Measurements from ENCODE around the gene MACC1.

DNA sequence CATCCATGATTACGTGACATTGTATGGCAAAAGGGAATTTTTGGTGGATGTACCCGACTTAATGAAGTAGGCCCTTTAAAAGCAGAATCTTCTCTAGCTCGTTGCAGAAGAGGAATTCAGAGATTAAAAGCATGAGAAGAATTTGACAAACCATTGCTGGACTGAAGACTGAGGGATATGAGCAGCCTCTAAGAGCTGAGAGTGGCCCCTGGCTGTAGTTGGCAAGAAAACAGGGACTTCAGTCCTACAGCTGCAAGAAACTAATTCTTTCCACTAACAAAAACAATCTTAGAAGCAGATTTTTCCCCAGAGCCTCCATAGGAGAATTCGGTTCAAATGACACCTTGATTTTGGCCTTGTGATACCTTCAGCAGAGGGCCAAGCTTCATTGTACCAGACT lies 34.1 kb downstream of the MACC1 start:
- no peak for TF ChIP-seq YY1 (IDR thresholded peaks at IDR 0.05; ENCODE audit: insufficient read depth, insufficient read length)
- TF ChIP-seq SUZ12 (IDR thresholded peaks at IDR 0.05; ENCODE audit: extremely low read depth, insufficient read depth, insufficient read length), result no peak
- no peak for TF ChIP-seq ZNF274 (IDR thresholded peaks at IDR 0.05; ENCODE audit: low read depth, low read length)

All from NT2/D1 (cell line).